Activated T-helper 1 cell treated with anti-CD3 and anti-CD28 coated beads, Interleukin-2, amount 50 U/mL, for 16 hours (primary cell): ENCODE results near the gene SCMH1.
"Not testable (repeated sequence)": the region's sequence is repeated elsewhere in the genome, so short reads cannot be mapped to it uniquely, and the experiment has no call there.

Experiments used
- DNase-seq, 2 donors: peaks; one replicate each; pipeline ENCODE4 v3.0.0-alpha.2; 2020; ENCODE audit warnings: low read depth in 1 of 2, low spot score in 1 of 2

SCMH1 gene

GRCh38 chr1:41158147-41158875 is 83.8 kb downstream of the SCMH1 start:
- no peak for DNase-seq

- DNase-seq, result no peak
These were observed 87.0 kb downstream of the SCMH1 start for GRCh38 chr1:41155105-41155504.

GRCh38 chr1:41153750-41154274 is 88.3 kb downstream of the SCMH1 start:
- DNase-seq, result no peak

- DNase-seq, result no peak
These were observed 89.5 kb downstream of the SCMH1 start for GRCh38 chr1:41152622-41153044.

GRCh38 chr1:41151846-41152245 is 90.3 kb downstream of the SCMH1 start:
- DNase-seq, result no peak

- DNase-seq, result no peak
These were observed 92.5 kb downstream of the SCMH1 start for GRCh38 chr1:41149570-41149969.

- DNase-seq, result no peak
These were observed 97.8 kb downstream of the SCMH1 start for GRCh38 chr1:41144285-41144684.

- no peak for DNase-seq
These were observed 103.6 kb downstream of the SCMH1 start for GRCh38 chr1:41138549-41138948.

GRCh38 chr1:41135196-41135947 is 106.7 kb downstream of the SCMH1 start:
- DNase-seq, result no peak

- DNase-seq, result not testable (repeated sequence)
These were observed 107.8 kb downstream of the SCMH1 start for GRCh38 chr1:41134325-41134724.

- DNase-seq, result no peak
These were observed 119.1 kb downstream of the SCMH1 start for GRCh38 chr1:41122851-41123518.

GRCh38 chr1:41122148-41122547 is 120.0 kb downstream of the SCMH1 start:
- no peak for DNase-seq

- DNase-seq, result no peak
These were observed 123.5 kb downstream of the SCMH1 start for GRCh38 chr1:41118645-41119044.

- not testable (repeated sequence) for DNase-seq
These were observed 124.9 kb downstream of the SCMH1 start for GRCh38 chr1:41117241-41117640.

GRCh38 chr1:41110736-41111135 is 131.4 kb downstream of the SCMH1 start:
- DNase-seq, result no peak

GRCh38 chr1:41110286-41110685 is 131.8 kb downstream of the SCMH1 start:
- DNase-seq, result no peak

- DNase-seq, result no peak
These were observed 132.6 kb downstream of the SCMH1 start for GRCh38 chr1:41109310-41110197.

- no peak for DNase-seq
These were observed 133.3 kb downstream of the SCMH1 start for GRCh38 chr1:41108696-41109275.

- DNase-seq, result no peak
These were observed 138.3 kb downstream of the SCMH1 start for GRCh38 chr1:41103766-41104165.

- DNase-seq, result no peak
These were observed 139.5 kb downstream of the SCMH1 start for GRCh38 chr1:41102653-41103052.
